HepG2 (cell line): ENCODE measurements around the gene DAB1. TPM values are rescaled to one million over a fixed set of nuclear protein-coding genes. Genes with fewer than 3 reads are reported as not detected.
A peak's percentile ranks its signal among the peaks of the same experiment; 100 is the strongest.

Experiments
- ARNT2 ChIP-seq: sonication (generic); formaldehyde crosslinking; IDR thresholded peaks from 2 replicates; pipeline ENCODE4 v1.8.0; 2022; ENCODE audit warnings: mild to moderate bottlenecking, low read depth, missing genetic modification reagents, moderate library complexity
- ETV6 ChIP-seq: sonication (generic); formaldehyde crosslinking; conservative IDR thresholded peaks from 2 replicates; pipeline ENCODE4 v1.4.0; 2020; ENCODE audit warnings: missing genetic modification reagents
- GTF2F1 ChIP-seq: fragments of 150-350 bp; IDR thresholded peaks from 2 replicates; pipeline ENCODE4 v1.6.1; 2014; ENCODE audit warnings: low read length
- JUND ChIP-seq: sonication (generic); formaldehyde crosslinking; IDR thresholded peaks from 2 replicates; pipeline ENCODE4 v1.8.0; 2022; ENCODE audit warnings: mild to moderate bottlenecking, missing genetic modification reagents
- KDM6A ChIP-seq: IDR thresholded peaks from 2 replicates; pipeline ENCODE4 v1.6.1; 2016; ENCODE audit warnings: low read depth
- KMT2B ChIP-seq: IDR thresholded peaks from 2 replicates; pipeline ENCODE4 v1.6.1; 2016; ENCODE audit warnings: missing genetic modification reagents, missing compliant biosample characterization
- NPAS2 ChIP-seq: sonication (generic); formaldehyde crosslinking; IDR thresholded peaks from 2 replicates; pipeline ENCODE4 v1.8.0; 2022; ENCODE audit warnings: mild to moderate bottlenecking, missing genetic modification reagents, borderline replicate concordance
- RARA ChIP-seq: IDR thresholded peaks from 2 replicates; pipeline ENCODE4 v1.6.1; 2016; ENCODE audit warnings: missing genetic modification reagents, missing compliant biosample characterization
- RBFOX2 ChIP-seq: fragments of 200-400 bp; formaldehyde crosslinking; IDR thresholded peaks from 2 replicates; pipeline ENCODE4 v1.6.1; 2017; ENCODE audit warnings: low read depth, mild to moderate bottlenecking, low read length
- SAFB2 ChIP-seq: sonication (generic); formaldehyde crosslinking; IDR thresholded peaks from 2 replicates; pipeline ENCODE4 v1.5.1; 2020; ENCODE audit warnings: missing genetic modification reagents, low read depth, mild to moderate bottlenecking, borderline replicate concordance
- SMARCC2 ChIP-seq: fragments of 450-650 bp; IDR thresholded peaks from 2 replicates; pipeline ENCODE4 v1.6.1; 2017; ENCODE audit warnings: antibody characterized with exemption, mild to moderate bottlenecking
- TEF ChIP-seq: sonication (generic); formaldehyde crosslinking; IDR thresholded peaks from 2 replicates; pipeline ENCODE4 v1.5.0; 2020; ENCODE audit warnings: missing genetic modification reagents
- XRCC5 ChIP-seq: fragments of 200-400 bp; formaldehyde crosslinking; optimal IDR thresholded peaks from 2 replicates; pipeline ENCODE3; 2017; ENCODE audit warnings: mild to moderate bottlenecking, low read length
- ZBTB2 ChIP-seq: sonication (generic); formaldehyde crosslinking; IDR thresholded peaks from 2 replicates; pipeline ENCODE4 v1.8.0; 2022; ENCODE audit warnings: low read depth, missing genetic modification reagents
- ZKSCAN1 ChIP-seq: fragments of 150-350 bp; IDR thresholded peaks from 2 replicates; pipeline ENCODE4 v1.6.1; 2014; ENCODE audit warnings: low read length
- ZNF354B ChIP-seq: sonication (generic); formaldehyde crosslinking; IDR thresholded peaks from 2 replicates; pipeline ENCODE4 v1.8.0; 2022; ENCODE audit warnings: mild to moderate bottlenecking, missing genetic modification reagents
- ZNF564 ChIP-seq: sonication (generic); formaldehyde crosslinking; IDR thresholded peaks from 2 replicates; pipeline ENCODE4 v1.8.1; 2023; ENCODE audit warnings: mild to moderate bottlenecking, missing genetic modification reagents
- ZNF660 ChIP-seq: sonication (generic); formaldehyde crosslinking; IDR thresholded peaks from 2 replicates; pipeline ENCODE4 v1.5.1; 2020; ENCODE audit warnings: mild to moderate bottlenecking, low read depth, missing genetic modification reagents, borderline replicate concordance
- polyA plus RNA-seq, 8 experiments: library from polyadenylated mRNA; depleted of rRNA in 3 of 8; stranded (reverse) in 7 of 8; unstranded in 1 of 8; fragments of >200 nt; fragmentation: Illumina TruSeq in 4 of 8; extraction: Trizol in 4 of 8; gene quantifications; 2 replicates each; pipeline versions ENCODE4 v1.2.1 to v1.2.3, GENCODE V29; 2011 to 2016; ENCODE audit warnings: low read depth in 4 of 8, missing spikeins in 1 of 8, mixed read lengths in 1 of 8; ENCODE audit not compliant: insufficient read depth in 1 of 8
- total RNA-seq, 5 experiments: library from RNA; depleted of rRNA; stranded (reverse); fragments of >200 nt; fragmentation: Illumina TruSeq; extraction: Trizol; gene quantifications; 2 replicates each; pipeline ENCODE4 v1.2.3, GENCODE V29; 2016; ENCODE audit warnings: low read depth in 1 of 5
- TF ChIP-seq, protein P1 (sequence below): IDR thresholded peaks from 2 replicates; pipeline ENCODE4 v1.6.1; 2012; ENCODE audit warnings: inconsistent platforms
- TF ChIP-seq, protein P2 (sequence below): IDR thresholded peaks from 2 replicates; pipeline ENCODE4 v1.6.1; 2016; ENCODE audit warnings: missing genetic modification reagents, missing compliant biosample characterization
- TF ChIP-seq, protein P3 (sequence below): sonication (generic); formaldehyde crosslinking; conservative IDR thresholded peaks from 2 replicates; pipeline ENCODE4 v1.8.0; 2022; ENCODE audit warnings: mild to moderate bottlenecking, moderate library complexity, missing genetic modification reagents
- TF ChIP-seq, protein P4 (sequence below): sonication (generic); formaldehyde crosslinking; IDR thresholded peaks from 2 replicates; pipeline ENCODE4 v1.4.0; 2020; ENCODE audit warnings: missing genetic modification reagents

DAB1 gene
- total and polyA plus RNA-seq, 2 of the 13 experiments (the other 11 are each of a cell fraction or from before 2014, with no cell fraction given), result 0.04 to 0.13 TPM

- TF ChIP-seq TEF (CRISPR knock-in tag), result no peak
- TF ChIP-seq KDM6A, result peak; percentile 39; the same call in 1 of the 2 replicates
- no peak for TF ChIP-seq JUND (CRISPR knock-in tag)
- TF ChIP-seq ETV6 (CRISPR knock-in tag), result no peak
- peak; percentile 68; the same call in 1 of the 2 replicates for TF ChIP-seq RARA (CRISPR knock-in tag)
- TF ChIP-seq SAFB2 (CRISPR knock-in tag), result no peak
- TF ChIP-seq GTF2F1, result no peak
- no peak for TF ChIP-seq NPAS2 (CRISPR knock-in tag)
- TF ChIP-seq, protein P1, sequence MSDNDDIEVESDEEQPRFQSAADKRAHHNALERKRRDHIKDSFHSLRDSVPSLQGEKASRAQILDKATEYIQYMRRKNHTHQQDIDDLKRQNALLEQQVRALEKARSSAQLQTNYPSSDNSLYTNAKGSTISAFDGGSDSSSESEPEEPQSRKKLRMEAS, result no peak
- TF ChIP-seq, protein P2, sequence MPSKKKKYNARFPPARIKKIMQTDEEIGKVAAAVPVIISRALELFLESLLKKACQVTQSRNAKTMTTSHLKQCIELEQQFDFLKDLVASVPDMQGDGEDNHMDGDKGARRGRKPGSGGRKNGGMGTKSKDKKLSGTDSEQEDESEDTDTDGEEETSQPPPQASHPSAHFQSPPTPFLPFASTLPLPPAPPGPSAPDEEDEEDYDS (CRISPR knock-in tag), result no peak
- TF ChIP-seq, protein P3, sequence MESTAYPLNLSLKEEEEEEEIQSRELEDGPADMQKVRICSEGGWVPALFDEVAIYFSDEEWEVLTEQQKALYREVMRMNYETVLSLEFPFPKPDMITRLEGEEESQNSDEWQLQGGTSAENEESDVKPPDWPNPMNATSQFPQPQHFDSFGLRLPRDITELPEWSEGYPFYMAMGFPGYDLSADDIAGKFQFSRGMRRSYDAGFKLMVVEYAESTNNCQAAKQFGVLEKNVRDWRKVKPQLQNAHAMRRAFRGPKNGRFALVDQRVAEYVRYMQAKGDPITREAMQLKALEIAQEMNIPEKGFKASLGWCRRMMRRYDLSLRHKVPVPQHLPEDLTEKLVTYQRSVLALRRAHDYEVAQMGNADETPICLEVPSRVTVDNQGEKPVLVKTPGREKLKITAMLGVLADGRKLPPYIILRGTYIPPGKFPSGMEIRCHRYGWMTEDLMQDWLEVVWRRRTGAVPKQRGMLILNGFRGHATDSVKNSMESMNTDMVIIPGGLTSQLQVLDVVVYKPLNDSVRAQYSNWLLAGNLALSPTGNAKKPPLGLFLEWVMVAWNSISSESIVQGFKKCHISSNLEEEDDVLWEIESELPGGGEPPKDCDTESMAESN (CRISPR knock-in tag), result no peak
- TF ChIP-seq ZNF354B (CRISPR knock-in tag), result no peak
- TF ChIP-seq ZBTB2 (CRISPR knock-in tag), result no peak
- TF ChIP-seq KMT2B (CRISPR knock-in tag), result no peak
- TF ChIP-seq ZKSCAN1, result no peak
- TF ChIP-seq XRCC5, result peak; percentile 29
- no peak for TF ChIP-seq ZNF564
- no peak for TF ChIP-seq RBFOX2
- no peak for TF ChIP-seq ZNF660 (CRISPR knock-in tag)
- TF ChIP-seq, protein P4, sequence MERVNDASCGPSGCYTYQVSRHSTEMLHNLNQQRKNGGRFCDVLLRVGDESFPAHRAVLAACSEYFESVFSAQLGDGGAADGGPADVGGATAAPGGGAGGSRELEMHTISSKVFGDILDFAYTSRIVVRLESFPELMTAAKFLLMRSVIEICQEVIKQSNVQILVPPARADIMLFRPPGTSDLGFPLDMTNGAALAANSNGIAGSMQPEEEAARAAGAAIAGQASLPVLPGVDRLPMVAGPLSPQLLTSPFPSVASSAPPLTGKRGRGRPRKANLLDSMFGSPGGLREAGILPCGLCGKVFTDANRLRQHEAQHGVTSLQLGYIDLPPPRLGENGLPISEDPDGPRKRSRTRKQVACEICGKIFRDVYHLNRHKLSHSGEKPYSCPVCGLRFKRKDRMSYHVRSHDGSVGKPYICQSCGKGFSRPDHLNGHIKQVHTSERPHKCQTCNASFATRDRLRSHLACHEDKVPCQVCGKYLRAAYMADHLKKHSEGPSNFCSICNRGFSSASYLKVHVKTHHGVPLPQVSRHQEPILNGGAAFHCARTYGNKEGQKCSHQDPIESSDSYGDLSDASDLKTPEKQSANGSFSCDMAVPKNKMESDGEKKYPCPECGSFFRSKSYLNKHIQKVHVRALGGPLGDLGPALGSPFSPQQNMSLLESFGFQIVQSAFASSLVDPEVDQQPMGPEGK (CRISPR knock-in tag), result peak; percentile 63; the same call in 1 of the 2 replicates
- TF ChIP-seq SMARCC2, result no peak
- TF ChIP-seq ARNT2 (CRISPR knock-in tag), result no peak
Measured at GRCh38 chr1:56967900-56968832, 455.7 kb downstream of the DAB1 start (continued).
